SK-N-SH (cell line): ENCODE data around the gene KLHL20. TPM values are rescaled to one million over a fixed set of nuclear protein-coding genes. Genes with fewer than 3 reads are reported as not detected.

Experiments
- CTCF ChIA-PET: fragments of 300-600, 350-600 bp; formaldehyde crosslinking; extraction: SDS; loops from one replicate; lab custom pipeline; 2021; lab: Yijun Ruan, JAX
- POLR2A ChIA-PET: fragments of 350-600 bp; sonication (Branson Sonifier 250); formaldehyde crosslinking; extraction: SDS; loops from one replicate; lab custom pipeline; 2020; ENCODE audit warnings: antibody characterized with exemption, inconsistent platforms; lab: Yijun Ruan, JAX
- DNase-seq: peaks from one replicate; pipeline ENCODE4 v3.0.0; 2012
- H2AFZ ChIP-seq: fragments of 200-600 bp; sonication (generic); 2 replicates; pipeline ENCODE4 v1.8.1; 2016; ENCODE audit warnings: antibody characterized with exemption, mild to moderate bottlenecking, low read depth
- H3F3A ChIP-seq: fragments of 200-600 bp; sonication (generic); replicated peaks from 2 replicates; pipeline ENCODE3; 2016; ENCODE audit warnings: antibody characterized with exemption, mild to moderate bottlenecking; ENCODE audit not compliant: insufficient read depth
- H3K27ac ChIP-seq, 2 experiments: fragments of 200-500 bp in 1 of 2; fragments of 200-600 bp in 1 of 2; sonication (Bioruptor generic) in 1 of 2; sonication (generic), shearing (Covaris generic) in 1 of 2; 2 replicates each; pipeline versions ENCODE4 v1.5.1 to v1.6.1; 2014 to 2016; ENCODE audit warnings: low read depth in 2 of 2, inconsistent platforms in 1 of 2, low read length in 1 of 2, mild to moderate bottlenecking in 1 of 2, mixed read lengths in 1 of 2
- H3K27me3 ChIP-seq: fragments of 200-600 bp; sonication (generic), shearing (Covaris generic); 2 replicates; pipeline ENCODE4 v1.6.1; 2016; ENCODE audit warnings: mixed run types; ENCODE audit not compliant: insufficient read depth
- H3K36me3 ChIP-seq, 2 experiments: fragments of 200-500 bp in 1 of 2; fragments of 200-600 bp in 1 of 2; sonication (Bioruptor generic) in 1 of 2; sonication (generic) in 1 of 2; replicated peaks in 1 of 2; 2 replicates each; pipeline versions ENCODE3 to v1.5.1; 2014 to 2016; ENCODE audit warnings: low read length in 1 of 2, mild to moderate bottlenecking in 1 of 2; ENCODE audit not compliant: insufficient read depth in 2 of 2, control insufficient read depth in 1 of 2
- H3K4me1 ChIP-seq, 2 experiments: fragments of 200-500 bp in 1 of 2; fragments of 200-600 bp in 1 of 2; sonication (Bioruptor generic) in 1 of 2; sonication (generic), shearing (Covaris generic) in 1 of 2; 2 replicates each; pipeline versions ENCODE4 v1.5.1 to v1.6.1; 2014 to 2016; ENCODE audit warnings: low read depth in 1 of 2, low read length in 1 of 2, mixed run types in 1 of 2; ENCODE audit not compliant: insufficient read depth in 2 of 2, control insufficient read depth in 1 of 2
- H3K4me2 ChIP-seq: fragments of 200-600 bp; sonication (generic), shearing (Covaris generic); 2 replicates; pipeline ENCODE4 v1.6.1; 2017; ENCODE audit warnings: mixed run types
- H3K4me3 ChIP-seq, 2 experiments: fragments of 200-500 bp in 1 of 2; fragments of 200-600 bp in 1 of 2; sonication (Bioruptor generic) in 1 of 2; sonication (generic), shearing (Covaris generic) in 1 of 2; 2 replicates each; pipeline versions ENCODE4 v1.5.1 to v1.8.1; 2014 to 2016; ENCODE audit warnings: low read depth in 2 of 2, inconsistent platforms in 1 of 2, low read length in 1 of 2, mild to moderate bottlenecking in 1 of 2, mixed read lengths in 1 of 2, moderate library complexity in 1 of 2
- H3K79me2 ChIP-seq: fragments of 200-600 bp; sonication (generic); 2 replicates; pipeline ENCODE4 v1.8.1; 2017; ENCODE audit warnings: mild to moderate bottlenecking; ENCODE audit not compliant: insufficient read depth
- H3K9ac ChIP-seq: fragments of 200-600 bp; sonication (generic); 2 replicates; pipeline ENCODE4 v1.6.1; 2017; ENCODE audit warnings: mixed run types
- H3K9me2 ChIP-seq: fragments of 200-600 bp; sonication (generic); 2 replicates; pipeline ENCODE4 v1.6.1; 2017; ENCODE audit warnings: mixed run types
- H3K9me3 ChIP-seq: fragments of 200-600 bp; sonication (generic); 2 replicates; pipeline ENCODE4 v1.6.1; 2017; ENCODE audit warnings: mixed run types, mild to moderate bottlenecking, moderate library complexity
- H4K20me1 ChIP-seq: fragments of 200-600 bp; sonication (generic); 2 replicates; pipeline ENCODE4 v1.6.1; 2017; ENCODE audit warnings: mild to moderate bottlenecking, mixed run types; ENCODE audit not compliant: insufficient read depth
- CHD2 ChIP-seq: fragments of 150-350 bp; IDR thresholded peaks from 2 replicates; pipeline ENCODE4 v1.6.1; 2018; ENCODE audit warnings: low read length; ENCODE audit not compliant: partially characterized antibody
- ELF1 ChIP-seq: IDR thresholded peaks from 2 replicates; pipeline ENCODE4 v1.4.0; 2012
- EP300 ChIP-seq, 2 experiments: IDR thresholded peaks; 2 replicates each; pipeline versions ENCODE4 v1.4.0 to v1.6.1; 2012; ENCODE audit warnings: borderline replicate concordance in 1 of 2, low read depth in 1 of 2, low read length in 1 of 2
- EZH2phosphoT487 ChIP-seq: fragments of 200-600 bp; sonication (generic); IDR thresholded peaks from 2 replicates; pipeline ENCODE4 v1.6.1; 2017; ENCODE audit warnings: low read depth, mixed run types, mild to moderate bottlenecking, antibody characterized with exemption, moderate library complexity, borderline replicate concordance
- FOSL2 ChIP-seq: IDR thresholded peaks from 2 replicates; pipeline ENCODE4 v1.4.0; 2012; ENCODE audit warnings: low read depth, mild to moderate bottlenecking, moderate library complexity, borderline replicate concordance
- FOXM1 ChIP-seq: IDR thresholded peaks from 2 replicates; pipeline ENCODE4 v1.4.0; 2012; ENCODE audit warnings: low read depth, mild to moderate bottlenecking
- POLR2AphosphoS5 ChIP-seq: IDR thresholded peaks from 2 replicates; pipeline ENCODE4 v1.6.1; 2012; ENCODE audit warnings: low read depth, low read length
- RXRA ChIP-seq: IDR thresholded peaks from 2 replicates; pipeline ENCODE4 v1.4.0; 2012; ENCODE audit warnings: low read depth, mild to moderate bottlenecking, borderline replicate concordance
- TCF12 ChIP-seq: IDR thresholded peaks from 2 replicates; pipeline ENCODE4 v1.4.0; 2012
- TEAD4 ChIP-seq: IDR thresholded peaks from 2 replicates; pipeline ENCODE4 v1.4.0; 2012; ENCODE audit warnings: mild to moderate bottlenecking, borderline replicate concordance; ENCODE audit not compliant: insufficient read depth
- WGBS: methylation state at CpG from one replicate; pipeline ENCODE4 v1.1.6; 2017; ENCODE audit warnings: low lambda C conversion rate; 5-methylcytosine and 5-hydroxymethylcytosine counted together
- polyA plus RNA-seq, 3 experiments: library from polyadenylated mRNA; depleted of rRNA; stranded (reverse); fragments of >200 nt; gene quantifications; 2 replicates each; pipeline ENCODE4 v1.2.3, GENCODE V29; 2012
- TF ChIP-seq, protein P1 (sequence below): fragments of 200-600 bp; sonication (generic); IDR thresholded peaks from 2 replicates; pipeline ENCODE4 v1.6.1; 2017; ENCODE audit warnings: antibody characterized with exemption, mild to moderate bottlenecking, moderate library complexity
- TF ChIP-seq, protein P2 (sequence below): IDR thresholded peaks from 2 replicates; pipeline ENCODE4; 2012
- TF ChIP-seq, protein P3 (sequence below): IDR thresholded peaks from 2 replicates; pipeline ENCODE4 v1.6.1; 2012; ENCODE audit warnings: mild to moderate bottlenecking, low read depth, low read length, moderate library complexity
- TF ChIP-seq, protein P4 (sequence below): IDR thresholded peaks from 2 replicates; pipeline ENCODE4 v1.4.0; 2012; ENCODE audit warnings: low read depth, borderline replicate concordance
- TF ChIP-seq, protein P5 (sequence below): IDR thresholded peaks from 2 replicates; pipeline ENCODE4 v1.4.0; 2012; ENCODE audit warnings: low read depth

The KLHL20 gene
- polyA plus RNA-seq, 1 of the 3 experiments (the other 2 are of a cell fraction) = 14.0 TPM

DNA sequence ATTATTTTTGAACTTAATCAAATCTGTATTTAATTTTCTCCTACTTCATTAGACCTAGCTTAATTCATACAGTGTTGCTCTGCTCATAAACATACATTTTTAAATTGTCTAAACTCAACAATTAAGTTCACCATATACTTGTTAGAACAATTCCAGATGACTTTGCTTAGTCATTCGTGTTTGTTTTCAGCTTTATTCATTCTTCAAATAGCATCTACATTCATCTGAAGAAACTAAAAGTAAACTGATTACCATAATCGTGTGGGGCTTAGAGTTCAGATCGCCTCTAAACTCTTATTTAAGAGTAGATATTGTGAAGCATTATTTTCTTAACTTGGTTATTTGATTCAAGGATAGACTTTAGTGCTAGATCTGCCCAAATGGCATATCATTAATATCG is 34.4 kb downstream of the KLHL20 start:
- H3K9ac ChIP-seq = no peak overlapping the region
- no peaks in the 10 kb centered on the region for H4K20me1 ChIP-seq
- 90% methylated on average over 4 of the region's 4 CpGs for WGBS
- ChIA-PET CTCF (interaction anchor here (1.3 kb wide), 1 partner anchor 11 kb away, joined by 3 read pairs; no protein-coding TSS in a partner anchor), POLR2A (no interaction called here)
- H3K9me2 ChIP-seq = no peaks in the 10 kb centered on the region
- DNase-seq = no peak
- H3K9me3 ChIP-seq = no peaks in the 10 kb centered on the region; the same call in 1 of the 2 replicates
- no peak overlapping the region for H2AFZ ChIP-seq
- H3K4me2 ChIP-seq = no peak overlapping the region
- no peak overlapping the region for H3K27ac ChIP-seq
- no peak for TF ChIP-seq EP300 (IDR thresholded peaks at IDR 0.05; ENCODE audit: borderline replicate concordance in 1 of 2, low read depth in 1 of 2, low read length in 1 of 2)
- no peak for TF ChIP-seq ELF1
- TF ChIP-seq, protein P1, sequence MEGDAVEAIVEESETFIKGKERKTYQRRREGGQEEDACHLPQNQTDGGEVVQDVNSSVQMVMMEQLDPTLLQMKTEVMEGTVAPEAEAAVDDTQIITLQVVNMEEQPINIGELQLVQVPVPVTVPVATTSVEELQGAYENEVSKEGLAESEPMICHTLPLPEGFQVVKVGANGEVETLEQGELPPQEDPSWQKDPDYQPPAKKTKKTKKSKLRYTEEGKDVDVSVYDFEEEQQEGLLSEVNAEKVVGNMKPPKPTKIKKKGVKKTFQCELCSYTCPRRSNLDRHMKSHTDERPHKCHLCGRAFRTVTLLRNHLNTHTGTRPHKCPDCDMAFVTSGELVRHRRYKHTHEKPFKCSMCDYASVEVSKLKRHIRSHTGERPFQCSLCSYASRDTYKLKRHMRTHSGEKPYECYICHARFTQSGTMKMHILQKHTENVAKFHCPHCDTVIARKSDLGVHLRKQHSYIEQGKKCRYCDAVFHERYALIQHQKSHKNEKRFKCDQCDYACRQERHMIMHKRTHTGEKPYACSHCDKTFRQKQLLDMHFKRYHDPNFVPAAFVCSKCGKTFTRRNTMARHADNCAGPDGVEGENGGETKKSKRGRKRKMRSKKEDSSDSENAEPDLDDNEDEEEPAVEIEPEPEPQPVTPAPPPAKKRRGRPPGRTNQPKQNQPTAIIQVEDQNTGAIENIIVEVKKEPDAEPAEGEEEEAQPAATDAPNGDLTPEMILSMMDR = no peak
- no peak for TF ChIP-seq EZH2phosphoT487
- TF ChIP-seq CHD2 = no peak
- TF ChIP-seq, protein P2, sequence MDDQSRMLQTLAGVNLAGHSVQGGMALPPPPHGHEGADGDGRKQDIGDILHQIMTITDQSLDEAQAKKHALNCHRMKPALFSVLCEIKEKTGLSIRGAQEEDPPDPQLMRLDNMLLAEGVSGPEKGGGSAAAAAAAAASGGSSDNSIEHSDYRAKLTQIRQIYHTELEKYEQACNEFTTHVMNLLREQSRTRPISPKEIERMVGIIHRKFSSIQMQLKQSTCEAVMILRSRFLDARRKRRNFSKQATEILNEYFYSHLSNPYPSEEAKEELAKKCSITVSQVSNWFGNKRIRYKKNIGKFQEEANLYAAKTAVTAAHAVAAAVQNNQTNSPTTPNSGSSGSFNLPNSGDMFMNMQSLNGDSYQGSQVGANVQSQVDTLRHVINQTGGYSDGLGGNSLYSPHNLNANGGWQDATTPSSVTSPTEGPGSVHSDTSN = no peak
- no peak for TF ChIP-seq TEAD4
- TF ChIP-seq TCF12 = no peak
- TF ChIP-seq FOXM1 = no peak
- no peak for TF ChIP-seq RXRA
- TF ChIP-seq, protein P3, sequence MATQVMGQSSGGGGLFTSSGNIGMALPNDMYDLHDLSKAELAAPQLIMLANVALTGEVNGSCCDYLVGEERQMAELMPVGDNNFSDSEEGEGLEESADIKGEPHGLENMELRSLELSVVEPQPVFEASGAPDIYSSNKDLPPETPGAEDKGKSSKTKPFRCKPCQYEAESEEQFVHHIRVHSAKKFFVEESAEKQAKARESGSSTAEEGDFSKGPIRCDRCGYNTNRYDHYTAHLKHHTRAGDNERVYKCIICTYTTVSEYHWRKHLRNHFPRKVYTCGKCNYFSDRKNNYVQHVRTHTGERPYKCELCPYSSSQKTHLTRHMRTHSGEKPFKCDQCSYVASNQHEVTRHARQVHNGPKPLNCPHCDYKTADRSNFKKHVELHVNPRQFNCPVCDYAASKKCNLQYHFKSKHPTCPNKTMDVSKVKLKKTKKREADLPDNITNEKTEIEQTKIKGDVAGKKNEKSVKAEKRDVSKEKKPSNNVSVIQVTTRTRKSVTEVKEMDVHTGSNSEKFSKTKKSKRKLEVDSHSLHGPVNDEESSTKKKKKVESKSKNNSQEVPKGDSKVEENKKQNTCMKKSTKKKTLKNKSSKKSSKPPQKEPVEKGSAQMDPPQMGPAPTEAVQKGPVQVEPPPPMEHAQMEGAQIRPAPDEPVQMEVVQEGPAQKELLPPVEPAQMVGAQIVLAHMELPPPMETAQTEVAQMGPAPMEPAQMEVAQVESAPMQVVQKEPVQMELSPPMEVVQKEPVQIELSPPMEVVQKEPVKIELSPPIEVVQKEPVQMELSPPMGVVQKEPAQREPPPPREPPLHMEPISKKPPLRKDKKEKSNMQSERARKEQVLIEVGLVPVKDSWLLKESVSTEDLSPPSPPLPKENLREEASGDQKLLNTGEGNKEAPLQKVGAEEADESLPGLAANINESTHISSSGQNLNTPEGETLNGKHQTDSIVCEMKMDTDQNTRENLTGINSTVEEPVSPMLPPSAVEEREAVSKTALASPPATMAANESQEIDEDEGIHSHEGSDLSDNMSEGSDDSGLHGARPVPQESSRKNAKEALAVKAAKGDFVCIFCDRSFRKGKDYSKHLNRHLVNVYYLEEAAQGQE = no peak
- no peak for TF ChIP-seq POLR2AphosphoS5
- TF ChIP-seq, protein P4, sequence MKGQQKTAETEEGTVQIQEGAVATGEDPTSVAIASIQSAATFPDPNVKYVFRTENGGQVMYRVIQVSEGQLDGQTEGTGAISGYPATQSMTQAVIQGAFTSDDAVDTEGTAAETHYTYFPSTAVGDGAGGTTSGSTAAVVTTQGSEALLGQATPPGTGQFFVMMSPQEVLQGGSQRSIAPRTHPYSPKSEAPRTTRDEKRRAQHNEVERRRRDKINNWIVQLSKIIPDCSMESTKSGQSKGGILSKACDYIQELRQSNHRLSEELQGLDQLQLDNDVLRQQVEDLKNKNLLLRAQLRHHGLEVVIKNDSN = no peak
- TF ChIP-seq, protein P5, sequence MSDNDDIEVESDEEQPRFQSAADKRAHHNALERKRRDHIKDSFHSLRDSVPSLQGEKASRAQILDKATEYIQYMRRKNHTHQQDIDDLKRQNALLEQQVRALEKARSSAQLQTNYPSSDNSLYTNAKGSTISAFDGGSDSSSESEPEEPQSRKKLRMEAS = no peak
- TF ChIP-seq FOSL2 = no peak
- no peaks in the 10 kb centered on the region for H3F3A ChIP-seq
- H3K27me3 ChIP-seq = no peaks in the 10 kb centered on the region
- peaks cover 10% of the 10 kb centered on the region for H3K79me2 ChIP-seq
- H3K4me1 ChIP-seq = no peaks in the 10 kb centered on the region; a peak in 1 of 4 replicates
- peaks cover 24% of the 10 kb centered on the region in 2 experiments for H3K36me3 ChIP-seq
- H3K4me3 ChIP-seq = no peak overlapping the region
